SK-N-SH (cell line): ENCODE measurements around the gene CENPX. TPM values are rescaled to one million over a fixed set of nuclear protein-coding genes. Genes with fewer than 3 reads are reported as not detected.

Source experiments
- CHD2 ChIP-seq: fragments of 150-350 bp; IDR thresholded peaks from 2 replicates; pipeline ENCODE4 v1.6.1; 2018; ENCODE audit warnings: low read length; ENCODE audit not compliant: partially characterized antibody
- ELF1 ChIP-seq: IDR thresholded peaks from 2 replicates; pipeline ENCODE4 v1.4.0; 2012
- EP300 ChIP-seq, 2 experiments: IDR thresholded peaks; 2 replicates each; pipeline versions ENCODE4 v1.4.0 to v1.6.1; 2012; ENCODE audit warnings: borderline replicate concordance in 1 of 2, low read depth in 1 of 2, low read length in 1 of 2
- FOSL2 ChIP-seq: IDR thresholded peaks from 2 replicates; pipeline ENCODE4 v1.4.0; 2012; ENCODE audit warnings: low read depth, mild to moderate bottlenecking, moderate library complexity, borderline replicate concordance
- FOXM1 ChIP-seq: IDR thresholded peaks from 2 replicates; pipeline ENCODE4 v1.4.0; 2012; ENCODE audit warnings: low read depth, mild to moderate bottlenecking
- GABPA ChIP-seq: IDR thresholded peaks from 2 replicates; pipeline ENCODE4 v1.4.0; 2012; ENCODE audit warnings: low read depth, mild to moderate bottlenecking
- JUND ChIP-seq: IDR thresholded peaks from 2 replicates; pipeline ENCODE4 v1.4.0; 2012
- MEF2A ChIP-seq: IDR thresholded peaks from 2 replicates; pipeline ENCODE4 v1.4.0; 2012; ENCODE audit warnings: low read depth, borderline replicate concordance
- MXI1 ChIP-seq: IDR thresholded peaks from 2 replicates; pipeline ENCODE4 v1.6.1; 2012; ENCODE audit warnings: mild to moderate bottlenecking, low read depth, low read length, improper control_type of control experiment
- NRF1 ChIP-seq: IDR thresholded peaks from 2 replicates; pipeline ENCODE4 v1.6.1; 2012; ENCODE audit warnings: low read depth, mild to moderate bottlenecking, low read length
- POLR2AphosphoS5 ChIP-seq: IDR thresholded peaks from 2 replicates; pipeline ENCODE4 v1.6.1; 2012; ENCODE audit warnings: low read depth, low read length
- RAD21 ChIP-seq: IDR thresholded peaks from 2 replicates; pipeline ENCODE4 v1.6.1; 2012; ENCODE audit warnings: mild to moderate bottlenecking, low read length
- RCOR1 ChIP-seq: fragments of 150-350 bp; IDR thresholded peaks from 2 replicates; pipeline ENCODE4 v1.6.1; 2017; ENCODE audit warnings: antibody characterized with exemption, low read length
- RFX5 ChIP-seq: IDR thresholded peaks from 2 replicates; pipeline ENCODE4 v1.6.1; 2012; ENCODE audit warnings: mild to moderate bottlenecking, improper control_type of control experiment, low read length
- RXRA ChIP-seq: IDR thresholded peaks from 2 replicates; pipeline ENCODE4 v1.4.0; 2012; ENCODE audit warnings: low read depth, mild to moderate bottlenecking, borderline replicate concordance
- SMC3 ChIP-seq: IDR thresholded peaks from 2 replicates; pipeline ENCODE4 v1.6.1; 2012; ENCODE audit warnings: low read depth, low read length, improper control_type of control experiment
- TCF12 ChIP-seq: IDR thresholded peaks from 2 replicates; pipeline ENCODE4 v1.4.0; 2012
- TEAD4 ChIP-seq: IDR thresholded peaks from 2 replicates; pipeline ENCODE4 v1.4.0; 2012; ENCODE audit warnings: mild to moderate bottlenecking, borderline replicate concordance; ENCODE audit not compliant: insufficient read depth
- USF1 ChIP-seq: IDR thresholded peaks from 2 replicates; pipeline ENCODE4 v1.4.0; 2012; ENCODE audit warnings: low read depth, borderline replicate concordance
- YY1 ChIP-seq: IDR thresholded peaks from 2 replicates; pipeline ENCODE4 v1.4.0; 2012; ENCODE audit warnings: low read depth, mild to moderate bottlenecking
- polyA plus RNA-seq, 3 experiments: library from polyadenylated mRNA; depleted of rRNA; stranded (reverse); fragments of >200 nt; gene quantifications; 2 replicates each; pipeline ENCODE4 v1.2.3, GENCODE V29; 2012
- TF ChIP-seq, protein P1 (sequence below): fragments of 200-600 bp; sonication (generic); IDR thresholded peaks from 2 replicates; pipeline ENCODE4 v1.6.1; 2017; ENCODE audit warnings: antibody characterized with exemption, mild to moderate bottlenecking, moderate library complexity
- TF ChIP-seq, protein P2 (sequence below): IDR thresholded peaks from 2 replicates; pipeline ENCODE4 v1.4.0; 2012; ENCODE audit warnings: low read depth, borderline replicate concordance
- TF ChIP-seq, protein P3 (sequence below): IDR thresholded peaks from 2 replicates; pipeline ENCODE4; 2012

Gene CENPX
- polyA plus RNA-seq, 1 of the 3 experiments (the other 2 are of a cell fraction), result 255 TPM

- TF ChIP-seq, protein P1, sequence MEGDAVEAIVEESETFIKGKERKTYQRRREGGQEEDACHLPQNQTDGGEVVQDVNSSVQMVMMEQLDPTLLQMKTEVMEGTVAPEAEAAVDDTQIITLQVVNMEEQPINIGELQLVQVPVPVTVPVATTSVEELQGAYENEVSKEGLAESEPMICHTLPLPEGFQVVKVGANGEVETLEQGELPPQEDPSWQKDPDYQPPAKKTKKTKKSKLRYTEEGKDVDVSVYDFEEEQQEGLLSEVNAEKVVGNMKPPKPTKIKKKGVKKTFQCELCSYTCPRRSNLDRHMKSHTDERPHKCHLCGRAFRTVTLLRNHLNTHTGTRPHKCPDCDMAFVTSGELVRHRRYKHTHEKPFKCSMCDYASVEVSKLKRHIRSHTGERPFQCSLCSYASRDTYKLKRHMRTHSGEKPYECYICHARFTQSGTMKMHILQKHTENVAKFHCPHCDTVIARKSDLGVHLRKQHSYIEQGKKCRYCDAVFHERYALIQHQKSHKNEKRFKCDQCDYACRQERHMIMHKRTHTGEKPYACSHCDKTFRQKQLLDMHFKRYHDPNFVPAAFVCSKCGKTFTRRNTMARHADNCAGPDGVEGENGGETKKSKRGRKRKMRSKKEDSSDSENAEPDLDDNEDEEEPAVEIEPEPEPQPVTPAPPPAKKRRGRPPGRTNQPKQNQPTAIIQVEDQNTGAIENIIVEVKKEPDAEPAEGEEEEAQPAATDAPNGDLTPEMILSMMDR, result peak; percentile 86
- TF ChIP-seq MXI1 (no peak; the same call in 1 of the 2 replicates), EP300 (IDR thresholded peaks at IDR 0.05; ENCODE audit: borderline replicate concordance in 1 of 2, low read depth in 1 of 2, low read length in 1 of 2) (no peak), CHD2 (peak; percentile 64), TEAD4 (no peak), SMC3 (peak; percentile 100), ELF1 (no peak), MEF2A (no peak), YY1 (no peak), RCOR1 (peak; percentile 68; the same call in 1 of the 2 replicates), FOSL2 (no peak), RFX5 (no peak), RAD21 (peak; percentile 99), TCF12 (no peak; the same call in 1 of the 2 replicates), FOXM1 (no peak), NRF1 (no peak; the same call in 1 of the 2 replicates), RXRA (no peak), USF1 (no peak), POLR2AphosphoS5 (no peak), GABPA (no peak), JUND (no peak)
- TF ChIP-seq, protein P2, sequence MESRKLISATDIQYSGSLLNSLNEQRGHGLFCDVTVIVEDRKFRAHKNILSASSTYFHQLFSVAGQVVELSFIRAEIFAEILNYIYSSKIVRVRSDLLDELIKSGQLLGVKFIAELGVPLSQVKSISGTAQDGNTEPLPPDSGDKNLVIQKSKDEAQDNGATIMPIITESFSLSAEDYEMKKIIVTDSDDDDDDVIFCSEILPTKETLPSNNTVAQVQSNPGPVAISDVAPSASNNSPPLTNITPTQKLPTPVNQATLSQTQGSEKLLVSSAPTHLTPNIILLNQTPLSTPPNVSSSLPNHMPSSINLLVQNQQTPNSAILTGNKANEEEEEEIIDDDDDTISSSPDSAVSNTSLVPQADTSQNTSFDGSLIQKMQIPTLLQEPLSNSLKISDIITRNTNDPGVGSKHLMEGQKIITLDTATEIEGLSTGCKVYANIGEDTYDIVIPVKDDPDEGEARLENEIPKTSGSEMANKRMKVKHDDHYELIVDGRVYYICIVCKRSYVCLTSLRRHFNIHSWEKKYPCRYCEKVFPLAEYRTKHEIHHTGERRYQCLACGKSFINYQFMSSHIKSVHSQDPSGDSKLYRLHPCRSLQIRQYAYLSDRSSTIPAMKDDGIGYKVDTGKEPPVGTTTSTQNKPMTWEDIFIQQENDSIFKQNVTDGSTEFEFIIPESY, result no peak
- TF ChIP-seq, protein P3, sequence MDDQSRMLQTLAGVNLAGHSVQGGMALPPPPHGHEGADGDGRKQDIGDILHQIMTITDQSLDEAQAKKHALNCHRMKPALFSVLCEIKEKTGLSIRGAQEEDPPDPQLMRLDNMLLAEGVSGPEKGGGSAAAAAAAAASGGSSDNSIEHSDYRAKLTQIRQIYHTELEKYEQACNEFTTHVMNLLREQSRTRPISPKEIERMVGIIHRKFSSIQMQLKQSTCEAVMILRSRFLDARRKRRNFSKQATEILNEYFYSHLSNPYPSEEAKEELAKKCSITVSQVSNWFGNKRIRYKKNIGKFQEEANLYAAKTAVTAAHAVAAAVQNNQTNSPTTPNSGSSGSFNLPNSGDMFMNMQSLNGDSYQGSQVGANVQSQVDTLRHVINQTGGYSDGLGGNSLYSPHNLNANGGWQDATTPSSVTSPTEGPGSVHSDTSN, result no peak
Measured at GRCh38 chr17:82021107-82021899, 1.4 kb downstream of the CENPX start (continued).
